HepG2 (cell line): ENCODE measurements around the gene HKDC1. TPM values are rescaled to one million over a fixed set of nuclear protein-coding genes. Genes with fewer than 3 reads are reported as not detected.
"Not testable (repeated sequence)": the region's sequence is repeated elsewhere in the genome, so short reads cannot be mapped to it uniquely, and the experiment has no call there.

ENCODE experiments used
- ATAC-seq: fragments of 200-7000 bp; cut with Tn5 transposase; 3 replicates; pipeline ENCODE4 v1.9.1; 2020; ENCODE audit warnings: mild to moderate bottlenecking, moderate library complexity
- BruUV-seq: library from RNA; stranded (reverse); fragments of 400-500 nt; replicated peaks from 2 replicates; lab custom pipeline; 2021; lab: Mats Ljungman, UMichigan
- CTCF ChIA-PET: fragments of 300-600 bp; formaldehyde crosslinking; extraction: SDS; loops from one replicate; lab custom pipeline; 2021; ENCODE audit warnings: low total read pairs, inconsistent platforms, low intra/inter-chr PET ratio; lab: Yijun Ruan, JAX
- POLR2A ChIA-PET: fragments of 350-600 bp; sonication (Branson Sonifier 250); formaldehyde crosslinking; loops from one replicate; lab custom pipeline; 2020; ENCODE audit warnings: antibody characterized with exemption, inconsistent platforms; lab: Yijun Ruan, JAX
- DNase-seq: peaks from one replicate; pipeline ENCODE4 v3.0.0-alpha.2; 2015; ENCODE audit warnings: low spot score
- FAIRE-seq: peaks from 3 replicates; lab custom pipeline; 2011; peaks lifted over from hg19 to GRCh38; lab: Jason Lieb, UNC
- H2AFZ ChIP-seq: one replicate; pipeline ENCODE4 v1.6.1; 2011; ENCODE audit warnings: low read length, inconsistent platforms
- H3K27ac ChIP-seq: fragments of 300-600 bp; 3 replicates; pipeline ENCODE4 v1.8.0; 2011; ENCODE audit warnings: mixed run types, mild to moderate bottlenecking, mixed read lengths, low read length, inconsistent platforms; ENCODE audit not compliant: insufficient read depth; ENCODE audit errors: extremely low read length
- H3K27me3 ChIP-seq, 2 experiments: fragments of 200-600 bp in 1 of 2; 2 replicates in 1 of 2; 3 replicates in 1 of 2; pipeline versions ENCODE4 v1.6.0 to v1.8.0; 2011; ENCODE audit warnings: low read length in 2 of 2, mild to moderate bottlenecking in 2 of 2, moderate library complexity in 2 of 2, inconsistent platforms in 1 of 2; ENCODE audit not compliant: insufficient read depth in 2 of 2, control insufficient read depth in 1 of 2
- H3K36me3 ChIP-seq, 2 experiments: fragments of 200-600 bp in 1 of 2; replicated peaks in 1 of 2; 2 replicates in 1 of 2; 3 replicates in 1 of 2; pipeline versions ENCODE4 v1.5.1 to v1.8.0; 2011; ENCODE audit warnings: low read length in 2 of 2, inconsistent platforms in 1 of 2; ENCODE audit not compliant: insufficient read depth in 2 of 2, control insufficient read depth in 1 of 2
- H3K4me1 ChIP-seq: 2 replicates; pipeline ENCODE4 v1.5.1; 2012; ENCODE audit warnings: low read length, inconsistent platforms; ENCODE audit not compliant: insufficient read depth
- H3K4me2 ChIP-seq: 2 replicates; pipeline ENCODE4 v1.6.0; 2011; ENCODE audit warnings: low read depth, low read length, inconsistent platforms
- H3K4me3 ChIP-seq, 3 experiments: fragments of 200-600 bp in 1 of 3; sonication (generic), shearing (Covaris generic) in 1 of 3; replicated peaks in 1 of 3; 2 replicates each; pipeline ENCODE4 v1.5.1; 2011 to 2016; ENCODE audit warnings: low read length in 3 of 3, inconsistent platforms in 2 of 3, low read depth in 2 of 3, mild to moderate bottlenecking in 2 of 3, control low read depth in 1 of 3, mixed read lengths in 1 of 3; ENCODE audit not compliant: insufficient read depth in 1 of 3
- H3K79me2 ChIP-seq: one replicate; pipeline ENCODE4 v1.6.1; 2011; ENCODE audit warnings: low read length, inconsistent platforms; ENCODE audit not compliant: insufficient read depth
- H3K9ac ChIP-seq: 2 replicates; pipeline ENCODE4 v1.6.0; 2011; ENCODE audit warnings: mild to moderate bottlenecking, low read depth, low read length, inconsistent platforms; ENCODE audit not compliant: insufficient read depth
- H3K9me3 ChIP-seq: 2 replicates; pipeline ENCODE4 v1.5.1; 2012; ENCODE audit warnings: mild to moderate bottlenecking, low read length
- H4K20me1 ChIP-seq: 2 replicates; pipeline ENCODE4 v1.6.0; 2011; ENCODE audit warnings: inconsistent platforms, mild to moderate bottlenecking, low read length, moderate library complexity; ENCODE audit not compliant: insufficient read depth
- DMAP1 ChIP-seq: IDR thresholded peaks from 2 replicates; pipeline ENCODE4 v1.6.1; 2016
- KDM3A ChIP-seq: IDR thresholded peaks from 2 replicates; pipeline ENCODE4 v1.6.1; 2018; ENCODE audit warnings: low read depth, missing compliant biosample characterization
- MIER3 ChIP-seq: IDR thresholded peaks from 2 replicates; pipeline ENCODE4 v1.6.1; 2016; ENCODE audit warnings: missing compliant biosample characterization, borderline replicate concordance
- ZNF20 ChIP-seq: sonication (generic); formaldehyde crosslinking; IDR thresholded peaks from 2 replicates; pipeline ENCODE4 v1.4.0; 2020; ENCODE audit warnings: mild to moderate bottlenecking, moderate library complexity, missing genetic modification reagents
- ZNF414 ChIP-seq: sonication (generic); formaldehyde crosslinking; IDR thresholded peaks from 2 replicates; pipeline ENCODE4 v1.5.0; 2020; ENCODE audit warnings: missing genetic modification reagents
- WGBS: methylation state at CpG from one replicate; pipeline ENCODE4 v1.1.6; 2017; ENCODE audit warnings: low lambda C conversion rate; 5-methylcytosine and 5-hydroxymethylcytosine counted together
- in situ Hi-C: cut with HindIII; loops from 2 replicates; pipeline ENCODE4 v1.10.0; 2017; ENCODE audit warnings: low pct_unique_long_range_greater_than_20kb; ENCODE audit not compliant: extremely low pct_ligation_motif_present
- intact Hi-C: fragments of 100-400 bp; cut with micrococcal nuclease; formaldehyde crosslinking; loops from one replicate; pipeline ENCODE4 v1.10.0; 2022; ENCODE audit not compliant: unreplicated experiment
- polyA plus RNA-seq, 8 experiments: library from polyadenylated mRNA; depleted of rRNA in 3 of 8; stranded (reverse) in 7 of 8; unstranded in 1 of 8; fragments of >200 nt; fragmentation: Illumina TruSeq in 4 of 8; extraction: Trizol in 4 of 8; gene quantifications; 2 replicates each; pipeline versions ENCODE4 v1.2.1 to v1.2.3, GENCODE V29; 2011 to 2016; ENCODE audit warnings: low read depth in 4 of 8, missing spikeins in 1 of 8, mixed read lengths in 1 of 8; ENCODE audit not compliant: insufficient read depth in 1 of 8
- total RNA-seq, 5 experiments: library from RNA; depleted of rRNA; stranded (reverse); fragments of >200 nt; fragmentation: Illumina TruSeq; extraction: Trizol; gene quantifications; 2 replicates each; pipeline ENCODE4 v1.2.3, GENCODE V29; 2016; ENCODE audit warnings: low read depth in 1 of 5
- TF ChIP-seq, protein P1 (sequence below): IDR thresholded peaks from 2 replicates; pipeline ENCODE4 v1.6.1; 2016; ENCODE audit warnings: control low read depth

The HKDC1 gene
- total and polyA plus RNA-seq, 2 of the 13 experiments (the other 11 are each of a cell fraction or from before 2014, with no cell fraction given): 8.1 to 12.4 TPM

DNA sequence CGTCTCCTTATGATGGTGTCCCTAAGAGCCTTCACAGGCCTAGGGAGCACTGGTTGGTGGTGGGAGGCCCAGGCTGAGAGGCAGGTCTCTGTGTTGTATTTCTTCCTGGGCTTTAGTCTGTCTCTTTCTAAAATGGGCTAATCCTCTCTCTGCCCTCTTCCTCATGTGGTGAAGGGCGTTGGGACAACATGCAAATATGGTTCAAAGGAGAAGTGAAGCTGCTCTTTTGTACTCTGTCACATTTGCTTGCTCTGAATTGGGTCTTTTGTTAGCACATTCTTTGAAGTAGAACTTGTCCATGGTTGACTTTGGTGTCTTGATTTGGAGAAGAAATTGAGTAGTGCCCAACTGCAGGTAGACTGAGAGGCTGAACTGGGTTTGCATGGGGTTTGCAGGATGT lies 59.0 kb downstream of the HKDC1 start (continued):
- TF ChIP-seq ZNF414 (CRISPR knock-in tag) (no peak), MIER3 (CRISPR knock-in tag) (no peak), ZNF20 (no peak), KDM3A (CRISPR knock-in tag) (no peak)
- TF ChIP-seq, protein P1, sequence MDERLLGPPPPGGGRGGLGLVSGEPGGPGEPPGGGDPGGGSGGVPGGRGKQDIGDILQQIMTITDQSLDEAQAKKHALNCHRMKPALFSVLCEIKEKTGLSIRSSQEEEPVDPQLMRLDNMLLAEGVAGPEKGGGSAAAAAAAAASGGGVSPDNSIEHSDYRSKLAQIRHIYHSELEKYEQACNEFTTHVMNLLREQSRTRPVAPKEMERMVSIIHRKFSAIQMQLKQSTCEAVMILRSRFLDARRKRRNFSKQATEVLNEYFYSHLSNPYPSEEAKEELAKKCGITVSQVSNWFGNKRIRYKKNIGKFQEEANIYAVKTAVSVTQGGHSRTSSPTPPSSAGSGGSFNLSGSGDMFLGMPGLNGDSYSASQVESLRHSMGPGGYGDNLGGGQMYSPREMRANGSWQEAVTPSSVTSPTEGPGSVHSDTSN (CRISPR knock-in tag): no peak

DNA sequence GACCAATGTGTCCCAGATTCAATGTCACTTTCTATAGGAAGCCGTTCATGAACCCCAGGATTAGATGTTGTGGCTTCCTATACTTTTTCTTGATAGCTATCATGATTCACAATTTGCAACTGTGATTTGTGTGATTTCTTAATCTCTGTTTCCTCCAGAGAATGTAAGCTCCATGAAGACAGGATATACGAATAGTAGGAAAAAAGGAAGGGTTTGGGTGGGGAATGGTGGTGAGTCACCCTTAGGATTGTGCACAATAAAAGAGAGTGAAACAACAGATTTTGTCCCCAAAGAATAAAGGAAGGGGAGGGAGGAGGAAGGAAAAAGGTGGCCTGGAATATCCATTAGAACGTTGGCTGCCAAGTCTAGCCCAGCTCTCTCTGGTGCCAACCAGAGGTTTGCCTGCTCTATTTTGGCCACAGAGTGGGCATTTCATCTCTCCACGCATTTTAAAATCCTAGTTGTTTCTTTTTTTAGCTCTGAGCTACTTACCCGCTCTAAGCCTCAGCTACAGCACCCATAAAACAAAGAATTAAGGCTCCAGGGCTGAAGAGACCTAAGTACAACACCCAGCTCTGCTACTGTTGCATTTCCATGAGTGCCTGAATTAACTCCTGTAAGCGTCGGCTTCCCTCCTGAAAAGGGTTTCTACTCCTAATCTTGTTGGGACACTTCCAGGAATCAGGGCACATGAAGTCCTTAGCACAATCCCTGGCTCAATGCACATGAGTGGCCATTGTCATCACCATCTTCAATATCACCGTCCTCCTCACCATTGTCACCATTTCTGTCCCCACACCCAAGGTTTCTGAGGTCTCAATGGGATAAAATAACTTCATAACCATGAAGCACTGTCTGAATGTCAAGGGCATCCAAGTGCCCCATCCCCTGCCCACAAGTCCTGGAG lies 61.6 kb downstream of the HKDC1 start:
- no peak for FAIRE-seq
- intact Hi-C loops (no loop called here), in situ Hi-C loops (no loop called here)
- H3K4me1 ChIP-seq: peaks cover 11% of the 10 kb centered on the region
- POLR2A ChIA-PET: no interaction called here
- CTCF ChIA-PET: no interaction called here
- H3K4me2 ChIP-seq: no peak overlapping the region
- H3K79me2 ChIP-seq: no peaks in the 10 kb centered on the region
- no peak overlapping the region for H3K9ac ChIP-seq
- WGBS: 41% methylated on average over 8 of the region's 8 CpGs
- no peak for ATAC-seq
- no TSS peak for BruUV-seq
- 0 out of 5 replicates have a peak, but pooled peaks cover 0 to 5% of the 10 kb centered on the region in 2 experiments for H3K27me3 ChIP-seq
- H4K20me1 ChIP-seq: no peaks in the 10 kb centered on the region
- no peak overlapping the region for H2AFZ ChIP-seq
- no peaks in the 10 kb centered on the region for H3K9me3 ChIP-seq
- no peak for TF ChIP-seq DMAP1 (CRISPR knock-in tag)
- no peak overlapping the region for H3K4me3 ChIP-seq
- DNase-seq: no peak
- H3K27ac ChIP-seq: no peak overlapping the region
- no peaks in the 10 kb centered on the region for H3K36me3 ChIP-seq

DNA sequence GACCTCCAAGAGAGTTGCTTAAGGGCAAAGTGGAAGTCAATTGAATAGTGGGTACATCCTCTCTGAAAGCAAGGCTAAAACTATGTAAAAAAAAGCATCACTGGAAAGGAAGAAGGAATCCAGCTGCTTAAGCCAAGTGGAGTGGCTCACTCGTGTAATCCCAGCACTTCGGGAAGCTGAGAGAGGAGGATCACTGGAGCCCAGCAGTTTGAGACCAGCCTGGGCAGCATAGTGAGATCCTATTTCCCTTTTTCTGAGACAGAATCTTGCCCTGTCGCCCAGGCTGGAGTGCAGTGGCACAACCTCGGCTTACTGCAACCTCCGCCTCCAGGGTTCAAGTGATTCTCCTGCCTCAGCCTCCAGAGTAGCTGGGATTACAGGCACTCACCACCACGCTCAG lies 64.3 kb downstream of the HKDC1 start:
- H3K9me3 ChIP-seq, H2AFZ ChIP-seq, in situ Hi-C loops, intact Hi-C loops, BruUV-seq, H4K20me1 ChIP-seq, POLR2A ChIA-PET, H3K9ac ChIP-seq, H3K4me1 ChIP-seq, H3K27me3 ChIP-seq, ATAC-seq, H3K4me3 ChIP-seq, H3K27ac ChIP-seq, CTCF ChIA-PET, FAIRE-seq, DNase-seq, H3K4me2 ChIP-seq, H3K36me3 ChIP-seq, H3K79me2 ChIP-seq: not testable (repeated sequence)
- WGBS: 38% methylated on average over 6 of the region's 6 CpGs
